Thyroid gland (tissue), 4 donors: ENCODE measurements around the gene AMY1B.
"Not testable (repeated sequence)": the region's sequence is repeated elsewhere in the genome, so short reads cannot be mapped to it uniquely, and the experiment has no call there.

ENCODE experiments used
- CTCF ChIP-seq, 6 experiments: fragments of 200-600 bp in 3 of 6; fragments of 450-650 bp in 3 of 6; sonication (generic) in 3 of 6; IDR thresholded peaks; one replicate each; pipeline ENCODE4 v1.5.1; 2016 to 2019; ENCODE audit warnings: antibody characterized with exemption in 6 of 6, mild to moderate bottlenecking in 2 of 6, inconsistent platforms in 1 of 6, moderate library complexity in 1 of 6
- POLR2A ChIP-seq, 2 donors: fragments of 450-650 bp; IDR thresholded peaks; one replicate each; pipeline ENCODE4 v1.6.1; 2017; ENCODE audit warnings: antibody characterized with exemption in 2 of 2, mild to moderate bottlenecking in 2 of 2, moderate library complexity in 1 of 2

GRCh38 chr1:103700669-103701068, 4.7 kb upstream of the AMY1B start:
- not testable (repeated sequence) for TF ChIP-seq CTCF, POLR2A (IDR thresholded peaks at IDR 0.05)
